Spleen (tissue), 7 donors: ENCODE measurements around the gene RANBP9.

Source experiments
- CTCF ChIP-seq, 11 experiments: fragments of 200-600 bp in 7 of 11; fragments of 450-650 bp in 4 of 11; sonication (generic) in 4 of 11; IDR thresholded peaks in 8 of 11; conservative IDR thresholded peaks in 3 of 11; 1 replicate in 7 of 11; 2 replicates in 4 of 11; pipeline versions ENCODE4 v1.4.0 to v1.8.0; 2016 to 2021; ENCODE audit warnings: antibody characterized with exemption in 11 of 11, inconsistent platforms in 4 of 11, mild to moderate bottlenecking in 1 of 11
- POLR2A ChIP-seq, 3 donors: fragments of 450-650 bp; IDR thresholded peaks; one replicate each; pipeline ENCODE4 v1.5.1; 2017; ENCODE audit warnings: antibody characterized with exemption in 3 of 3, mild to moderate bottlenecking in 1 of 3
- donor health status: DM: no; HTN: no; CAD: no; lungs with moderate emphysema.
- donor health status: DM: no; HTN: no; CAD: no.
- donor health status: DM: no; HTN: no; CAD: no.

- TF ChIP-seq POLR2A (IDR thresholded peaks at IDR 0.05) = no peak
- no peak for TF ChIP-seq CTCF (IDR thresholded peaks at IDR 0.05 in 8 of 11, conservative IDR thresholded peaks at IDR 0.05 in 3 of 11)
Observed at GRCh38 chr6:13667655-13668054, 44.0 kb downstream of the RANBP9 start.
